Naive thymus-derived CD4-positive, alpha-beta T cell (primary cell): ENCODE results near the gene RHBDL1. TPM values are rescaled to one million over a fixed set of nuclear protein-coding genes. Genes with fewer than 3 reads are reported as not detected.

Experiments
- ATAC-seq: fragments of 150-1000 bp; cut with Tn5 transposase; 2 replicates; pipeline ENCODE4 v1.10.0; 2021; ENCODE audit warnings: mild to moderate bottlenecking, moderate library complexity
- CTCF ChIA-PET: fragments of 350-600 bp; sonication (Branson Sonifier 250); formaldehyde crosslinking; loops from one replicate; lab custom pipeline; 2021; ENCODE audit warnings: antibody characterized with exemption; lab: Charles Lee
- POLR2A ChIA-PET: fragments of 350-600 bp; sonication (Branson Sonifier 250); formaldehyde crosslinking; loops from one replicate; lab custom pipeline; 2021; ENCODE audit warnings: antibody characterized with exemption, inconsistent platforms; lab: Charles Lee
- DNase-seq, 9 donors: peaks; one replicate each; pipeline versions ENCODE4 v3.0.0 to v3.0.0-alpha.2; 2020 to 2022; ENCODE audit warnings: mixed read lengths in 1 of 9
- H3K27ac ChIP-seq: one replicate; pipeline ENCODE4 v1.7.0; 2013; ENCODE audit warnings: mild to moderate bottlenecking, low read depth, low read length, moderate library complexity
- H3K27me3 ChIP-seq, 2 donors: one replicate each; pipeline ENCODE4 v1.7.0; 2013; ENCODE audit warnings: low read length in 2 of 2, mild to moderate bottlenecking in 2 of 2, moderate library complexity in 2 of 2; ENCODE audit not compliant: control insufficient read depth in 2 of 2, insufficient read depth in 2 of 2
- H3K36me3 ChIP-seq, 3 experiments: 1 replicate in 2 of 3; 2 replicates in 1 of 3; pipeline ENCODE4 v1.7.0; 2013; ENCODE audit warnings: low read length in 3 of 3, mild to moderate bottlenecking in 3 of 3, moderate library complexity in 1 of 3; ENCODE audit not compliant: insufficient read depth in 3 of 3, control insufficient read depth in 2 of 3
- H3K4me1 ChIP-seq, 2 donors: one replicate each; pipeline ENCODE4 v1.7.0; 2013; ENCODE audit warnings: low read length in 2 of 2, mild to moderate bottlenecking in 2 of 2, moderate library complexity in 1 of 2; ENCODE audit not compliant: control insufficient read depth in 2 of 2, insufficient read depth in 2 of 2
- H3K4me3 ChIP-seq: 2 replicates; pipeline ENCODE4 v1.7.0; 2013; ENCODE audit warnings: mild to moderate bottlenecking, low read length
- H3K9me3 ChIP-seq, 3 experiments: 1 replicate in 2 of 3; 2 replicates in 1 of 3; pipeline ENCODE4 v1.7.0; 2013; ENCODE audit warnings: low read length in 3 of 3; ENCODE audit not compliant: control insufficient read depth in 2 of 3
- H3K27ac Mint-ChIP-seq, 9 donors: one replicate each; pipeline ENCODE4 v1.8.0; 2020 to 2022; ENCODE audit warnings: mixed read lengths in 9 of 9, mild to moderate bottlenecking in 8 of 9, moderate library complexity in 5 of 9, inconsistent platforms in 2 of 9
- H3K27me3 Mint-ChIP-seq, 5 donors: one replicate each; pipeline ENCODE4 v1.8.0; 2021 to 2022; ENCODE audit warnings: mixed read lengths in 5 of 5, mild to moderate bottlenecking in 1 of 5
- H3K36me3 Mint-ChIP-seq, 5 donors: one replicate each; pipeline ENCODE4 v1.8.0; 2020 to 2022; ENCODE audit warnings: mixed read lengths in 5 of 5, mild to moderate bottlenecking in 3 of 5, inconsistent platforms in 1 of 5
- H3K4me1 Mint-ChIP-seq, 7 donors: one replicate each; pipeline ENCODE4 v1.8.0; 2020 to 2022; ENCODE audit warnings: mixed read lengths in 7 of 7, mild to moderate bottlenecking in 3 of 7, inconsistent platforms in 1 of 7
- H3K4me3 Mint-ChIP-seq, 10 donors: one replicate each; pipeline ENCODE4 v1.8.0; 2020 to 2022; ENCODE audit warnings: mild to moderate bottlenecking in 10 of 10, mixed read lengths in 10 of 10, moderate library complexity in 6 of 10, inconsistent platforms in 2 of 10
- H3K9me3 Mint-ChIP-seq, 11 donors: one replicate each; pipeline ENCODE4 v1.8.0; 2020 to 2022; ENCODE audit warnings: mixed read lengths in 11 of 11, mild to moderate bottlenecking in 4 of 11, inconsistent platforms in 1 of 11, moderate library complexity in 1 of 11
- intact Hi-C, 2 donors: fragments of 100-400 bp; cut with micrococcal nuclease; formaldehyde crosslinking; loops; one replicate each; pipeline ENCODE4 v1.15.1; 2023
- polyA plus RNA-seq, 2 donors: library from polyadenylated mRNA; unstranded; fragments of 300-500 nt; fragmentation: Illumina TruSeq; gene quantifications; one replicate each; pipeline ENCODE4 v1.2.3, GENCODE V29; 2021
- total RNA-seq, 6 experiments: library from RNA in 5 of 6; stranded (reverse) in 5 of 6; gene quantifications; 1 replicate in 5 of 6; 2 replicates in 1 of 6; pipeline ENCODE4 v1.2.3 and lab custom pipeline; 2021 to 2026

RHBDL1 gene
- total and polyA plus RNA-seq, 7 experiments from 2014 or later, result 0.65 to 3.1 (median 1.6) TPM; not detected in 2

- H3K27ac ChIP-seq, result peak overlapping the region; percentile 54
- H3K27ac Mint-ChIP-seq, result peak overlapping the region in 1 of 9 donors; percentile 29
- H3K4me1 ChIP-seq, result peaks cover 16 to 21% of the 10 kb centered on the region in 2 donors
- DNase-seq (peak in 1 of 9 donors; percentile 44), ATAC-seq (no peak)
- peaks cover 0 to 2% (median 0%) of the 10 kb centered on the region in 11 donors for H3K9me3 Mint-ChIP-seq
- H3K27me3 ChIP-seq, result no peaks in the 10 kb centered on the region
- H3K27me3 Mint-ChIP-seq, result peaks cover 0 to 19% (median 0%) of the 10 kb centered on the region in 5 donors
- intact Hi-C loops, result no loop called here
- CTCF ChIA-PET, result no interaction called here
- peaks cover 4 to 43% (median 26%) of the 10 kb centered on the region in 7 donors for H3K4me1 Mint-ChIP-seq
- peak overlapping the region; percentile 69 to 86 (median 80) for H3K4me3 Mint-ChIP-seq
- H3K36me3 Mint-ChIP-seq, result peaks cover 0 to 4% (median 0%) of the 10 kb centered on the region in 5 donors
- H3K36me3 ChIP-seq, result no peaks in the 10 kb centered on the region
- peak overlapping the region; percentile 67 for H3K4me3 ChIP-seq
- H3K9me3 ChIP-seq, result no peaks in the 10 kb centered on the region
- POLR2A ChIA-PET, result interaction anchor here (2.0 to 2.4 kb wide), 8 partner anchors 10 to 94 kb away, joined by 5 to 24 read pairs (median 12); partner anchors contain the start of genes CHTF18, CIAO3, JMJD8 and METTL26
Measured at GRCh38 chr16:694187-694862, 18.9 kb downstream of the RHBDL1 start.

- Mint-ChIP-seq H3K9me3 (peaks cover 0 to 2% (median 0%) of the 10 kb centered on the region in 11 donors), H3K27ac (peak overlapping the region in 2 of 9 donors; percentile 79 to 81), H3K27me3 (peaks cover 0 to 19% (median 0%) of the 10 kb centered on the region in 5 donors), H3K4me3 (peak overlapping the region in 9 of 10 donors; percentile 3 to 86 (median 76)), H3K36me3 (peaks cover 0 to 4% (median 0%) of the 10 kb centered on the region in 5 donors), H3K4me1 (peaks cover 4 to 43% (median 24%) of the 10 kb centered on the region in 7 donors)
- DNase-seq (no peak), ATAC-seq (no peak)
- peak overlapping the region; percentile 67 for H3K4me3 ChIP-seq
- POLR2A ChIA-PET, result interaction anchor here (0.6 to 2.4 kb wide), 23 partner anchors 8 to 1270 kb away, joined by 3 to 24 read pairs (median 7); partner anchors contain the start of genes ANTKMT, CCDC78, CHTF18 and CIAO3
- intact Hi-C loops, result loop anchor here (1.0 to 5.0 kb wide), 5 partner anchors 11 to 92 kb away; partner anchors contain the start of genes CHTF18 (in 1 of the 2), JMJD8 (in 1 of the 2), METRN (in 1 of the 2) and RHOT2 (in 1 of the 2)
- H3K9me3 ChIP-seq, result no peaks in the 10 kb centered on the region
- H3K27ac ChIP-seq, result peak overlapping the region; percentile 54
- no peaks in the 10 kb centered on the region for H3K36me3 ChIP-seq
- H3K27me3 ChIP-seq, result no peaks in the 10 kb centered on the region
- peaks cover 16 to 22% of the 10 kb centered on the region in 2 donors for H3K4me1 ChIP-seq
- CTCF ChIA-PET, result interaction anchor here (0.9 to 2.0 kb wide), 3 partner anchors 17 to 28 kb away, joined by 3 to 11 read pairs (median 4); no protein-coding TSS in a partner anchor
Measured at GRCh38 chr16:694863-695354, 19.4 kb downstream of the RHBDL1 start.

DNA sequence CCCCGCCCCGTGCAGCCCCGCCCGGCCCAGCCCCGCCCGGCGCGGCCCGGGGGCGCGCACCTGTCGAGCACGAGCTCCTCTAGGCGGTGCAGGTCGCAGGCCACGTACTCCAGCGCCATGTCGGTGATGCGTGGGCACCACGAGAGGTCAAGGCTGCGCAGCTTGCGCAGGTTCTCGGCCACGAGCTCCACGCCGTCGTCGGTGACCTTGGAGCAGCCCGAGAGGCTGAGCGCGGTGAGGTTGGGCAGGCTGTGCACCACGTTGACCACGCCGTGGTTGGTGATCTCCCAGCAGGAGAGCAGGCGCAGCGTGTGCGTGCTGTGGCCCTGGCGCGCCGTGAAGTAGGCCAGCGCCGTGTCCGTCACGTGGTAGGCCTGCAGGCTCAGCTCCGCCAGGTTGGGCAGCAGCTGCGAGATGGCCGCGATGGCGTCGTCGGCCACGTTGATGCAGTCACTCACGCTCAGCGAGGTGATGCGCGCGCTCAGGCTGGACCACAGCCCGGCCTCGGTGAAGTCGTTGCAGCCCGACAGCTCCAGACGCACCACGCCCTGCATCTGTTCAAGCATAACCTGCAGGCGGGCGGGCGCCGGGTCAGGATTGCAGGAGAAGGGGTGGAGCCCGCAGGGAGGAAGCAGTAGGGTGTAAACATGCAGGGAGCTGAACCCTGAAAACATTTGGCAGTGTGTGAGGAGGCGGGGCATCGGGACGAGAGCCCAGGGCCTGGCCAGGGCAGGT is 20.1 kb downstream of the RHBDL1 start:
- Mint-ChIP-seq H3K9me3 (peaks cover 0 to 2% (median 0%) of the 10 kb centered on the region in 11 donors), H3K27ac (peak overlapping the region; percentile 20 to 86 (median 79)), H3K27me3 (peaks cover 0 to 22% (median 0%) of the 10 kb centered on the region in 5 donors), H3K36me3 (peaks cover 0 to 3% (median 0%) of the 10 kb centered on the region in 5 donors), H3K4me3 (peak overlapping the region; percentile 76 to 86 (median 84)), H3K4me1 (peaks cover 4 to 40% (median 23%) of the 10 kb centered on the region in 7 donors)
- POLR2A ChIA-PET, result interaction anchor here (0.6 to 2.4 kb wide), 32 partner anchors 8 to 1710 kb away, joined by 3 to 24 read pairs (median 5); partner anchors contain the start of genes ANTKMT, CCDC78, CHTF18 and CIAO3
- DNase-seq (peak; percentile 53 to 81 (median 74)), ATAC-seq (peak; percentile 90)
- peaks cover 22 to 26% of the 10 kb centered on the region in 2 donors for H3K4me1 ChIP-seq
- no peaks in the 10 kb centered on the region for H3K36me3 ChIP-seq
- no peaks in the 10 kb centered on the region for H3K9me3 ChIP-seq
- CTCF ChIA-PET, result interaction anchor here (0.5 to 2.0 kb wide), 4 partner anchors 17 to 268 kb away, joined by 3 to 11 read pairs (median 4); no protein-coding TSS in a partner anchor
- intact Hi-C loops, result loop anchor here (1.0 to 5.0 kb wide), 5 partner anchors 11 to 92 kb away; partner anchors contain the start of genes CHTF18 (in 1 of the 2), JMJD8 (in 1 of the 2), METRN (in 1 of the 2) and RHOT2 (in 1 of the 2)
- no peaks in the 10 kb centered on the region for H3K27me3 ChIP-seq
- H3K4me3 ChIP-seq, result peak overlapping the region; percentile 91
- peak overlapping the region; percentile 54 for H3K27ac ChIP-seq

- H3K36me3 ChIP-seq, result no peaks in the 10 kb centered on the region
- Mint-ChIP-seq H3K36me3 (no peaks in the 10 kb centered on the region), H3K4me1 (peaks cover 4 to 27% (median 16%) of the 10 kb centered on the region in 7 donors), H3K9me3 (no peaks in the 10 kb centered on the region), H3K4me3 (peak overlapping the region in 5 of 10 donors; percentile 10 to 52 (median 46)), H3K27me3 (peaks cover 10 to 35% (median 12%) of the 10 kb centered on the region in 5 donors), H3K27ac (peak overlapping the region in 1 of 9 donors; percentile 59)
- H3K27ac ChIP-seq, result no peak overlapping the region
- no peak overlapping the region for H3K4me3 ChIP-seq
- peaks cover 26 to 30% of the 10 kb centered on the region in 2 donors for H3K4me1 ChIP-seq
- H3K27me3 ChIP-seq, result peaks cover 0 to 8% of the 10 kb centered on the region in 2 donors
- H3K9me3 ChIP-seq, result no peaks in the 10 kb centered on the region
- ATAC-seq (no peak), DNase-seq (no peak)
- intact Hi-C loops, result loop anchor here in 1 of 2 donors (5.0 kb wide), 1 partner anchor 88 kb away; the partner anchor contains the start of genes CHTF18 and RPUSD1
- POLR2A ChIA-PET, result interaction anchor here (1.3 kb wide), 1 partner anchor 10 kb away, joined by 8 read pairs; the partner anchor contains the start of gene WDR24
- CTCF ChIA-PET, result interaction anchor here (1.0 kb wide), 1 partner anchor 13 kb away, joined by 6 read pairs; no protein-coding TSS in a partner anchor
Measured at GRCh38 chr16:698911-699671, 23.6 kb downstream of the RHBDL1 start.

DNA sequence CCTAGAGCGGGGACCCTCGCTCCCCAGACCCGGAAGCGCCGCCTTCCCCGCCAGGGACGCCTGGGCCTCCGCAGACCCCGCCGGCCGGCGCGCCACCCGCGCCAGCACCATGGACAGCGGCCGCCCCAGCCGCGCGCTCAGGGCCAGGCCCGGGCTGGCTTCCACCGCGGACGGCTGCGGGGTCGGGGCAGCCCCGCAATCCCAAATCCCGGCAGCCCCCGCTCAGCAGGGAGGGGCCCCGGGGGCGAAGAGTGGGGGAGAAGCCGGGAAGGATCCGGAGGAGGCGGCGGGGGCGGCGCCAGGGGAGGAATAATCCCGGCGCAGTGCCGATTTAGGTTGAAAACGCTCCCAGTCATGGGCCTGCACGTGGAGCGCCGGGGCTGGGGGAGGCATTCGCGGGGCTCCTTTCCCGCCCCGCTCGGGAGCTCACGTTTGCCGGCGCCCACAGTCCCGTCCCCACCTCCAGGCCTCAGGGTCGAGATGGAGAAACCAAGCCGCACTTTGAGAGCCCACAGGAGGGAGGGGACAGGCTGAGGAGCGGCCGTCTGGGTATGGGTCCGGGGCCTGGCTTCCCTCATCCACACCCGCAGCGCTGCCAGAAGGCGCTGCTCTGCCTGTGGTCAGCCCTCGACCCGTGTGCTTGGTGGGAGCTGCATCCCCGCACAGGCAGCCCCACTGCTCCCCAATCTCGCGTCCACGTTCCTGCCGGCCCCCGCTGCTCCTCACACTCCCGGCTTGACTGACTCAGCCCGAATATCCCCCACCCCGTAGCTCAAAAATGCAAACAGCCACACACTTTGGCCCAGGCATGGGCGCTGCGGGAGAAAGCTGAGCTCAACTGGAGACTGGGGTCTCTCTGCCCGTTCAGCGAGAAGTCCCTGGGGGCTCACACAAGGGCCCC is 25.5 kb downstream of the RHBDL1 start:
- H3K9me3 ChIP-seq, result no peaks in the 10 kb centered on the region
- H3K4me1 ChIP-seq, result peaks cover 23 to 24% of the 10 kb centered on the region in 2 donors
- ChIA-PET CTCF (interaction anchor here (1.4 to 2.0 kb wide), 2 partner anchors 10 to 11 kb away, joined by 5 read pairs; no protein-coding TSS in a partner anchor), POLR2A (interaction anchor here (1.3 kb wide), 2 partner anchors 15 to 21 kb away, joined by 3 to 4 read pairs; partner anchors contain the start of gene STUB1)
- intact Hi-C loops, result loop anchor here in 1 of 2 donors (5.0 kb wide), 1 partner anchor 486 kb away; no protein-coding TSS in a partner anchor
- no peak overlapping the region for H3K4me3 ChIP-seq
- H3K27me3 ChIP-seq, result peaks cover 0 to 13% of the 10 kb centered on the region in 2 donors
- DNase-seq (peak in 7 of 9 donors; percentile 48 to 78 (median 62)), ATAC-seq (peak; percentile 77)
- no peak overlapping the region for H3K27ac Mint-ChIP-seq
- peak overlapping the region in 1 of 10 donors; percentile 28 for H3K4me3 Mint-ChIP-seq
- no peaks in the 10 kb centered on the region for H3K36me3 ChIP-seq
- no peaks in the 10 kb centered on the region for H3K36me3 Mint-ChIP-seq
- no peak overlapping the region for H3K27ac ChIP-seq
- peaks cover 4 to 20% (median 9%) of the 10 kb centered on the region in 7 donors for H3K4me1 Mint-ChIP-seq
- H3K27me3 Mint-ChIP-seq, result peaks cover 10 to 37% (median 12%) of the 10 kb centered on the region in 5 donors
- H3K9me3 Mint-ChIP-seq, result no peaks in the 10 kb centered on the region
